Adipocyte (in vitro differentiated cells): ENCODE data around the gene DDX27.
"Not testable (repeated sequence)": the region's sequence is repeated elsewhere in the genome, so short reads cannot be mapped to it uniquely, and the experiment has no call there.

Source experiments
- DNase-seq: peaks from one replicate; pipeline ENCODE4 v3.0.0-alpha.2; 2015; ENCODE audit warnings: low read depth
- H3K27me3 ChIP-seq: replicated peaks from 2 replicates; pipeline ENCODE4 v1.7.0; 2013; ENCODE audit warnings: mild to moderate bottlenecking, low read length, moderate library complexity; ENCODE audit not compliant: control insufficient read depth, insufficient read depth
- H3K36me3 ChIP-seq: 2 replicates; pipeline ENCODE4 v1.7.0; 2013; ENCODE audit warnings: low read length, mild to moderate bottlenecking, moderate library complexity; ENCODE audit not compliant: control insufficient read depth, insufficient read depth, severe bottlenecking
- H3K4me1 ChIP-seq: 2 replicates; pipeline ENCODE4 v1.7.0; 2013; ENCODE audit warnings: mild to moderate bottlenecking, low read length, moderate library complexity; ENCODE audit not compliant: control insufficient read depth, insufficient read depth
- H3K4me3 ChIP-seq: 2 replicates; pipeline ENCODE4 v1.7.0; 2013; ENCODE audit warnings: mild to moderate bottlenecking, low read length, moderate library complexity
- H3K9ac ChIP-seq: 2 replicates; pipeline ENCODE4 v1.7.0; 2013; ENCODE audit warnings: mild to moderate bottlenecking, low read length, moderate library complexity
- H3K9me3 ChIP-seq: 2 replicates; pipeline ENCODE4 v1.7.0; 2013; ENCODE audit warnings: mild to moderate bottlenecking, low read length, moderate library complexity; ENCODE audit not compliant: control insufficient read depth

DDX27 gene

DNA sequence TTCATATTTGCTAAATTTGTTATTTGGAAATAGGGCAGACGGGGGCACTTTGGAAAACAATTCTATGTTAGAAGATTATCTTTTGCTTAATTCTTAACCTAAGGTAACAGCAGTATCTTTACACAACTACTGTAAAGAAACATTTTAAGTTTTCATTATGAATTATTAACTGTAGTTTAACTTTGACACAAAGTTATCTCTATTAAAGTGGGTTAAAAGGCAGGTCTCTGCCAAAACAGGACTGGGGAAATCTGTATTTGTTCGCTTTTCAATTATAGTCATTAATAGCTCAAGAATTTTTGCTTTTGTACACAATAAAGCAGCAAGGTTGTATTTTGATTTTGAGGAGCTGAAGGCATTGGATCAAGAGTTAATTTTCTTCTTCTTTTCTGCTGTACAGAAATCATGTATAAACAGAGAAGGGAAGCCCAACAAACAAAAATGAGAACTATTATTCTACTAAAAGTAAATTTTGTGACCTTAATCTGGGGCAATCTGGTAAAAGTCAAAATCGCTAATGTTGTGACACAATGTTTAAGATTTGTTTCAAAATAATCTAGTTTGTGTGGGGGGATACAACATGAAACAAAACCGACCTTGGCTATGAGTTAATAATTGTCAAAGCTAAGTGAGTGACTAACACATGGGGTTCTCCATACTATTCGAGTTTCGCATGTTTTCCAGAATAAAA lies 34.0 kb upstream of the DDX27 start:
- peak overlapping the region; percentile 40 for H3K4me3 ChIP-seq
- H3K27me3 ChIP-seq: no peaks in the 10 kb centered on the region
- H3K9me3 ChIP-seq: no peaks in the 10 kb centered on the region
- H3K9ac ChIP-seq: peak overlapping the region; percentile 14
- no peak for DNase-seq
- no peaks in the 10 kb centered on the region for H3K36me3 ChIP-seq
- H3K4me1 ChIP-seq: peaks cover 47% of the 10 kb centered on the region

DNA sequence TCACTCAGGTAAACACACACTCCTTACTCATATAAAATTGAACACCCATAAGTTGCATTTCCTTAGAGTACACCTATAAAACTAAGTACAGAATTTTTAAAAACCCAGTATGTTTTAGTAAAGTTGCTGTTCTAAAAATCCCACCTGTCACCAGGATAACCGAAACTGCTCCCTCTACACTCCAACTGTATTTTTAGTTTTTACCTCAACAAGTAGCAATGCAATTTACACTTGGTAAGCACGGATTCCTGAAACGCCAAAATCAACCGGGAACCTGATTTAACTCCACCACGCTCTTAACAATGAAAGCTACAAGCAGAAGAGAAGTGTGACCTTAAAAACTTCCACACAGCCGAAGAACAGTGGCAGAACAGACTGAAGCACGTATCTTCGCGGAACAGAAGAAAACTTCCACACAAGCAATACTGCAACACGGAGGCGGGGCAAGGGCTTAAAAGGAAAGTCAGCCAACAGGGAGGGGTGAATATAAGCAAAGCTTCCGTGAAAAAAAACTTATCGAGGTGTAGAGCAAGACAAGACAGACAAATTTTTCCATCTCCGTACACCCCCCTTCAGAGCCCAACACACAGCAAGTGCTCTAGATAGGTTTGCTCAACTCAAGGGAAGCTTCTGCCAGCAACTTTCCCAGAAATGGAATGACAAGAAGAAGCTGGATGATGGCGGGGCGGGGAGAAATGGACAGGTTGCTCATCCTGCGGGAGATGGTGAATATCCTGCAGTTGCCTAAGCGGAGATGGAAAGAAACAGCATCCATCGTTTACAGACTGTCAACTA lies 32.5 kb upstream of the DDX27 start:
- H3K36me3 ChIP-seq: no peaks in the 10 kb centered on the region
- H3K4me3 ChIP-seq: peak overlapping the region; percentile 93
- H3K9me3 ChIP-seq: no peaks in the 10 kb centered on the region
- peak overlapping the region; percentile 85 for H3K9ac ChIP-seq
- H3K4me1 ChIP-seq: peaks cover 37% of the 10 kb centered on the region
- DNase-seq: peak; percentile 78
- H3K27me3 ChIP-seq: no peaks in the 10 kb centered on the region

DNA sequence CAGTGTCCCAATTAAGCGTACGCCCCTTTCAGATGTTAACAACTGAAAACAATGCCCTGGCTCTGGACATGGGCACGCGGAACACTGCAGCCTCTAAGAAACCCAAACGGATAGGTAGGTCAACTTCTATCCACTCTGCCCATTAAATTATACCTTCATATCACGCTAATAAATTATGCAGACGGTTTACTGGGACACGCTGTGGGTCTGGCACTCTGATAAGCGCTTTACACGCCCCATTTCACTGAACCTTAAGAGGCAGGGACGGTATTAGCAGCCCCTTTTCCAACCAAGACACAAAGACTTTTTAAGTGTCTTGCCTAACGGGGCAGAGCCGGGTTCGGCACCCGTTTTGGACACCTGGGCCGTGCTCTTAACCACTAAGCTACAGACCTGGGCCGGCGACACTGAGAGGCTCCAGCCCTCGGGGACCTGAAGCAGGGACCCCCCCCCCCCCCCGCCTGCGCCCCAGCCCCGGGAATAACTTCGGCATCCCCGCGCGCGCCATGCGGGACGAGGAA lies 31.8 kb upstream of the DDX27 start:
- Histone ChIP-seq H3K9ac (peak overlapping the region; percentile 85), H3K4me1 (peaks cover 32% of the 10 kb centered on the region), H3K27me3 (no peaks in the 10 kb centered on the region), H3K4me3 (peak overlapping the region; percentile 93), H3K9me3 (no peaks in the 10 kb centered on the region), H3K36me3 (no peaks in the 10 kb centered on the region)
- DNase-seq: no peak

DNA sequence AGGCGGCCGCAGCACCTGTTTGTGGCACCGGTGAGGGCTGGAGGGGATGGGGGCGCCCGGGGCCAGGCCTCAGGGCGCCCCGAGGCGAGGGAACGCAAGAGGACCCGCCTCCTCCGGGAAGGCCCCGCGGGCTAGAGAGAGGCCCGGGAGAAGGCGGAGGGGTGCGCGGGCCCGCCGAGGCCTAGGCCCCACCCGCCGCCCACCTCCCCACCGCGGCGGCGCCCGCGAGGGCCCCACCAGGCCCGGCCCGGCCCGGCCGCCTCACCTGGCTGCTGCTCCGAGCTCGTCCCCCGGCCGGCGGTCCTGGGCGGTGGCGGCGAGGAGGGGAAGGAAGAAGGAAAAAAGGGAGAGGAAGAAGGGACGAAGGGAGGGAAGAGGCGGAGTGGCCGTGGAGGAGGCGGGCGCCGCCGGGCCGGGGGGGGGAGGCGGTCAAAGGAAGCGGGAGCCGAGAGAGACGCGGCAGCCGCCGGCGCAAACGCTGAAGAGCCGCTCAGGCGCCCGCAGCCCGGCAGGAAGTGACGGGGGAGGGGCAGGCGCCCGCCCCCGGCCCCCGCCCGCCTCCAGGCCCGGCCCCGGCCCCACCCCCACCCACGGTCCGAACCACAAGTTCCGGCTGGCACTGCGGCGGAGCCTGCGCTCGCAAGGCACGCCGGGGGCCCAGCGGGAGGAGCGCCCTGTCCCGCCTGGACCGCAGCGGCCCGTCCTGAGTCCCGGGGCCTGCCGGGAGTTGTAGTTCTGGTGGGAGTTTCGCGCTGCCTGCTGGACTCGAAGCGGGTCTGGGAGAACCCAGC lies 31.2 kb upstream of the DDX27 start, which contains the start of gene STAU1:
Gene STAU1, minus strand, starts transcription at position 484 of the 791 bp plus-strand sequence. CDS start 22,133 bp downstream, outside the sequence.
- Histone ChIP-seq H3K9ac (peak within 1 kb of the TSS; percentile 85), H3K4me1 (peaks cover 31% of the 10 kb centered on the region), H3K36me3 (no peaks in the 10 kb centered on the region), H3K4me3 (peak within 1 kb of the TSS; percentile 93), H3K27me3 (no peaks in the 10 kb centered on the region), H3K9me3 (no peaks in the 10 kb centered on the region)
- DNase-seq: peak; percentile 99

DNA sequence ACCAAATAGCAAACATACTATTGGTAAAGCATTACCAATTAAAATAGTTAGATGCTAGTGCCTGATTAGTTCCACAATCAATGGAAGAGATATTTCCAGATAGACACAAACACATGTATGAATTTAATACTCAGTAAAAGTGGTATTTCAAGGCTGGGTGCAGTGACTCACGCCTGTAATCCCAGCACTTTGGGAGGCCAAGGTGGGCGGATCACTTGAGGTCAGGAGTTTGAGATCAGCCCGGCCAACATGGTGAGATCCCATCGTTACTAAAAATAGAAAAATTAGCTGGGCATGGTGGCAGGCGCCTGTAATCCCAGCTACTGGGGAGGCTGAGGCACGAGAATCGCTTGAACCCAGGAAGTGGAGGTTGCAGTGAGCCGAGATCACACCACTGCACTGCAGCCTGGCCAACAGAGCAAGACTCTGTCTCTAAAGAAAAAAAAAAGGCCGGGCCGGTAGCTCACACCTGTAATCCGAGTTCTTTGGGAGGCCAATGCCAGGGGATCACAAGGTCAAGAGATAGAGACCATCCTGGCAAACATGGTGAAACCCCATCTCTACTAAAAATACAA lies 26.2 kb upstream of the DDX27 start:
- not testable (repeated sequence) for H3K9me3 ChIP-seq, DNase-seq, H3K27me3 ChIP-seq, H3K9ac ChIP-seq, H3K4me3 ChIP-seq, H3K36me3 ChIP-seq, H3K4me1 ChIP-seq

DNA sequence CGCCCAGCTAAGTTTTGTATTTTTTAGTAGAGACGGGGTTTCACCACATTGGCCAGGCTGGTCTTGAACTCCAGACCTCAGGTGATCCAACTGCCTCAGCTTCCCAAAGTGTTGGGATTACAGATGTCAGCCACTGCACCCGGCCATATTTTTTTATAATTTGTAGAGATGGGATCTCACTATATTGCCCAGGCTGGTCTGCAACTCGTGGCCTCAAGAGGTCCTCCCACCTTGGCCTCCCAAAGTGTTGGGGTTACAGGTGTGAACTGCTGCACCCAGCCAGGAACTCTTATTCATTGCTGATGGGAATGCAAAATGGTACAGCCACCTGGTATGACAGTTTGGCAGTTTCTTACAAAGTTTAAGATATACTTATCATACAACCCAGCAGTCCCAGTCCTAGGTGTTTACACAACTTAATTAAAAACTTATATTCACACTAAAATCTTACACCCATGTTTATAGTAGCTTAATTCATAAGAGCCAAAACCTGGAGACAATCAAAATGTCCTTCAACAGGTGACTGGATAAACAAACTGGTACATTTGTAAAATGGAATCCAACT lies 19.4 kb upstream of the DDX27 start:
- Histone ChIP-seq H3K4me3 (no peak overlapping the region), H3K4me1 (no peaks in the 10 kb centered on the region), H3K9me3 (no peaks in the 10 kb centered on the region), H3K9ac (no peak overlapping the region), H3K36me3 (no peaks in the 10 kb centered on the region), H3K27me3 (no peaks in the 10 kb centered on the region)
- no peak for DNase-seq

DNA sequence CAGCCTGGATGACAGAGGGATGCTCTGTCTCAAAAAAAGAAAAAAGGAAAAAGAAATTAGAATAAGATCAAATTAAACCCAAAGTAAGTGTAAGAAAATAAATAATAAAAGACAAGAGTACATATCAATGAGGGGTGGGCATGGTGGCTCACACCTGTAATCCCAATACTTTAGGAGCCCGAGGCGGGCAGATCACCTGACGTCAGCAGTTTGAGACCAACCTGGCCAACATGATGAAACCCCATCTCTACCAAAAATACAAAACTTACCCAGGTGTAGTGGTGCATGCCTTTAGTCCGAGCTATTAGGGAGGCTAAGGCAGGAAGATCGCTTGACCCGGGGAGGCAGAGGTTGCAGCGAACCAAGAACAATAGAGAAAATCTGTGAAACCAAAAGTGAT lies 16.2 kb upstream of the DDX27 start:
- Histone ChIP-seq H3K9ac (no peak overlapping the region), H3K4me1 (no peaks in the 10 kb centered on the region), H3K36me3 (no peaks in the 10 kb centered on the region), H3K4me3 (no peak overlapping the region), H3K27me3 (no peaks in the 10 kb centered on the region), H3K9me3 (no peaks in the 10 kb centered on the region)
- no peak for DNase-seq

DNA sequence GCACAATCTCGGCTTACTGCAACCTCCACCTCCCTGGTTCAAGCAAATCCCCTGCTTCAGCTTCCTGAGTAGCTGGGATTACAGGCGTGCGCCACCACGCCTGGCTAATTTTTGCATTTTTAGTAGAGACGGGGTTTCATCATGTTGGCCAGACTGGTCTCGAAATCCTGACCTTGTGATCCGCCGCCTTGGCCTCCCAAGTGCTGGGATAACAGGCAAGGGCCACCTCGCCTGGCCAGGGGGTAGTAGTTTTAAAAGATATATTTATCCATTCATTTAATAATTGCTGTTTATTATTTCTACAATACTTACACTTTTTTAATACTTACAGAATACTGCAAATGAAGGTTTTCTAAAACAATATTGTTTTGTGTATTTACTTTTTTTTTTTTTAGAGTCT lies 15.5 kb upstream of the DDX27 start:
- no peaks in the 10 kb centered on the region for H3K9me3 ChIP-seq
- H3K4me1 ChIP-seq: no peaks in the 10 kb centered on the region
- H3K36me3 ChIP-seq: no peaks in the 10 kb centered on the region
- DNase-seq: no peak
- H3K9ac ChIP-seq: no peak overlapping the region
- H3K4me3 ChIP-seq: no peak overlapping the region
- no peaks in the 10 kb centered on the region for H3K27me3 ChIP-seq

DNA sequence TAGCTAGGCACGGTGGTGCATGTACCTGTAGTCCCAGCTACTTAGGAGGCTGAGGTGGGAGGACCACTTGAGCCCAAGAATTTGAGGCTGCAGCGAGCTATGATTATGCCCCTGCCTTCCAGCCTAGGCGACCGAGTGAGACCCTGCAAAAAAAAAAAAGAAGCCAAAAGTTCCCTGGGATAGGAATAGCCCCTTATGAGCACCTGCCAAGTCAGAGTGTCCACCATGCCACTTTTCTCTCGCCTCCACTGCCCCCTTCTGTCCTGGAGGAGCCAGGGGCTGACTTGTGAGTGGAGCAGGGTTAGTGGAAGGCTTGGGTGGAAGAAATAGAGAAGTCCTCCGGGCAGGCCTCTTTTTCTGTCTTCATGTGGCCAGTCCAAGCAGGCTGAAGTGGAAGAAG lies 12.1 kb upstream of the DDX27 start:
- DNase-seq: no peak
- peaks cover 6% of the 10 kb centered on the region for H3K9me3 ChIP-seq
- H3K9ac ChIP-seq: no peak overlapping the region
- no peaks in the 10 kb centered on the region for H3K36me3 ChIP-seq
- H3K4me3 ChIP-seq: no peak overlapping the region
- H3K27me3 ChIP-seq: no peaks in the 10 kb centered on the region
- peaks cover 8% of the 10 kb centered on the region for H3K4me1 ChIP-seq

DNA sequence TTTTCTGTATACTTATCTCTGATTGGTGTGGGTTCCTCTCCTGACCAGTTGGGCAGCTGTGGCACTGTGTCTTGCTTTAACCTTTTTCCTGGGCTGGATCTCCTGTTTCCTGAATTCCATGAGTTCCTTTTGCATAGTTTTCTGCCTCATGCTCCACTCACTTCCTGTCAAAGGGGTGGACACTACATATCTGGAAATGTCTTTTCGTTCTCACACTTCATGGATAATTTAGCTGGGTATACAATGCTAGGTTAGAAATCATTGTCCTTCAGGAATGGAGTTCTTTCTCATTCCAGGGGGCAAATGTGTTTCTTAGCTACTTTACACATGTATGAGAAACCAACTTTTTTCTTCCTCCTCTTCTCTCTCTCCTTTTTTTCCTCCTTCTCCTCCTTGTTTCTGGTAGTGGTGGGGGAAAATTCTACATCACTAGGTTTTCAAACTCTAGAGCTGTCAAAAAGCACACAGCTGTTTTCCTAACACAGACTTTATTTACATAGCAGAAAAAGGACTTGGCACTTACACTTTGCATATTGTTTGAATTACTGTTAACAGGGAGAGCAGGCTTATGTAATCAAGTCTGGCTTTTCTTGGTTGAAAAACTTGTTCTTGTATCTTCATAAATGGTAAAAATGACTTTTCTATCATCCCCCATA lies 9.0 kb upstream of the DDX27 start:
- peaks cover 6% of the 10 kb centered on the region for H3K9me3 ChIP-seq
- peak; percentile 73 for DNase-seq
- no peaks in the 10 kb centered on the region for H3K36me3 ChIP-seq
- no peaks in the 10 kb centered on the region for H3K27me3 ChIP-seq
- peaks cover 8% of the 10 kb centered on the region for H3K4me1 ChIP-seq
- H3K4me3 ChIP-seq: no peak overlapping the region
- H3K9ac ChIP-seq: no peak overlapping the region
